Measurements from ENCODE around the gene DERA. TPM values are rescaled to one million over a fixed set of nuclear protein-coding genes. Genes with fewer than 3 reads are reported as not detected.
"Not testable (repeated sequence)": the region's sequence is repeated elsewhere in the genome, so short reads cannot be mapped to it uniquely, and the experiment has no call there.

DERA gene
- total and polyA plus RNA-seq, 8 donors = 10.5 to 22.4 (median 16.3) TPM

DNA sequence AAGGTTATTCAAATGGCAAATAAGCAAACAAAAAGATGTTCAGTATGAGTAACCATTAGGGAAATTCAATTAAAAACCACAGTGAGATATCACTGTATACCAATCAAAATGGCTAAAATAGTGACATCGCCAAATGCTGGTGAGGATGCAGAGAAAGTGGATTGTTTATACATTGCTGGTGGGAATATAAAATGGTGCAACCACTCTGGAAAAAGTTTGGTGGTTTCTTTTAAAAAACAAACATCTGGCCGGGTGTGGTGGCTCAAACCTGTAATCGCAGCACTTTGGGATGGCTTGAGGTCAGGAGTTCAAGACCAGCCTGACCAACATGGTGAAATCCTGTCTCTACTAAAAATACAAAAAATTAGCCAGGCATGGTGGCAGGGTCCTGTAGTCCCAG, 42.9 kb upstream of the DERA start:
- Histone ChIP-seq H3K4me1 (no peaks in the 10 kb centered on the region), H3K36me3 (no peaks in the 10 kb centered on the region), H3K27ac (no peak overlapping the region), H3K9me3 (no peaks in the 10 kb centered on the region), H3K4me3 (no peak overlapping the region), H3K27me3 (no peaks in the 10 kb centered on the region)
- TF ChIP-seq CTCF (IDR thresholded peaks at IDR 0.05) = no peak
- 75 to 81% methylated on average over 3 of the region's 3 CpGs for WGBS, 2 donors
- DNase-seq (no peak), FAIRE-seq (no peak), ATAC-seq (no peak)
- intact Hi-C loops (cut with DNase I) = no loop called here

DNA sequence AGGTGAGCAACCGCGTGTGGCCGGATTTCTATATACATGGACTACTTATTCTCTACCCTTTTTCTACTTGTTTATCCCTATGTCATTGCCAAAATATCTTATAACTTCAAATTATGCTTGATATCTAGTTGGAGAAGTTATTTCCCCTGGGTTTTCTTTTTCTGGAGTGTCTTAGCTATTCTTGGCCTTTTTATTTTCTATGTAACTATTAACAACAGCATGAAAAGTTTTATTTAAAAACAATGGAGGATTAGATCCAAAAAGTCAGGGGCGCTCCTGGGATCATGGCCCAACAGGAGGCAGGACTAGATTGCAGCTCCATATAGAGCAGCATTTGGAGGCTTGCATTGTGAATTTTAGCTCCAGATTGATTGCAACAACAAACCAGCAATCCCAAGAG, 37.6 kb upstream of the DERA start:
- 97% methylated on average over 4 of the region's 4 CpGs for WGBS, 2 donors
- Histone ChIP-seq H3K9me3 (no peaks in the 10 kb centered on the region), H3K36me3 (no peaks in the 10 kb centered on the region), H3K27me3 (no peaks in the 10 kb centered on the region), H3K4me3 (no peak overlapping the region), H3K27ac (no peak overlapping the region), H3K4me1 (no peaks in the 10 kb centered on the region)
- FAIRE-seq (no peak), DNase-seq (no peak), ATAC-seq (no peak)
- TF ChIP-seq CTCF (IDR thresholded peaks at IDR 0.05) = no peak
- intact Hi-C loops (cut with DNase I) = no loop called here

GRCh38 chr12:15874556-15875145, 36.5 kb upstream of the DERA start:
- ATAC-seq; intact Hi-C loops (cut with DNase I); H3K4me3 ChIP-seq; H3K9me3 ChIP-seq; H3K27me3 ChIP-seq; H3K36me3 ChIP-seq; FAIRE-seq; H3K27ac ChIP-seq; H3K4me1 ChIP-seq: not testable (repeated sequence)
- WGBS, 2 donors = 94 to 98% methylated on average over 18 to 20 of the region's 20 CpGs
- DNase-seq = peak in 1 of 6 donors; percentile 65

DNA sequence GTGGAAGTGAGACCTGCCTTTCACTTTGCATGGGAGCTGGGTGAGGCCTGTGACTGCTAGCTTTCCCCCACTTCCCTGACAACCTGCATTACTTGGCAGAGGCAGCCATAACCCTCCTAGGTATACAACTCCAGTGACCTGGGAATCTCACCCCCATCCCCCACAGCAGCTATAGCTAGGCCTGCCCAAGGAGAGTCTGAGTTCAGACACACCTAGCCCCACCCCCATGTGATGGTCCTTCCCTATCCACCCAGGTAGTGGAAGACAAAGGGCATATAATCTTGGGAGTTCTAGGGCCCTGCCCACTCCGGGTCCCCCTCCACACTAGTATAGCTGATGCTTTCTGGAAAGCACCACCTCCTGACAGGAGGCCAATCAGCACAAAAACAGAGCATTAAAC, 35.3 kb upstream of the DERA start:
- DNase-seq (no peak), ATAC-seq (no peak), FAIRE-seq (no peak)
- H3K36me3 ChIP-seq = no peaks in the 10 kb centered on the region
- WGBS, 2 donors = 79 to 81% methylated on average over 1 of the region's 1 CpG
- no peak overlapping the region for H3K27ac ChIP-seq
- no peak for TF ChIP-seq CTCF (IDR thresholded peaks at IDR 0.05)
- H3K9me3 ChIP-seq = no peaks in the 10 kb centered on the region
- no peaks in the 10 kb centered on the region for H3K27me3 ChIP-seq
- no peaks in the 10 kb centered on the region for H3K4me1 ChIP-seq
- intact Hi-C loops (cut with DNase I) = no loop called here
- no peak overlapping the region for H3K4me3 ChIP-seq

DNA sequence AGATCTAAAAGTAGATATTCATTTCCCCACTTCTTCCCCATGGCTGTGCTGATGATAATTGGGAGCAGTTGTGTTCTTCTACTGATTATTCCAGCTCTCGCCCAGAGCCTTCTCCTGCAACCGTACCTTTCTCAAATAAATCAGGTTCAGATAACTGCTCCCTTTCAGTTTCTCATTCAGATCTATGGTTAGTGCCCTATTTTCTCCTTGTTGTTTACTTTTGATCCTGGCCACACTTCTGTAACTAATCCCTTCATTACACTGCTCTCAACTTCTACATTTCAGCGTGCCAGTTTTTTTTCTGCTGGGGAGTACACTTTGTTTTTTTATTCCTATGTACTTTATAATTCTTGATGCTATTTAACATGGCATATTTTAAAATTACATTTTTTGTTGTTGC, 31.7 kb upstream of the DERA start:
- no peaks in the 10 kb centered on the region for H3K27me3 ChIP-seq
- FAIRE-seq (no peak), ATAC-seq (no peak), DNase-seq (no peak)
- no peak overlapping the region for H3K27ac ChIP-seq
- no peak for TF ChIP-seq CTCF (IDR thresholded peaks at IDR 0.05)
- no peaks in the 10 kb centered on the region for H3K36me3 ChIP-seq
- peaks cover 5 to 7% (median 7%) of the 10 kb centered on the region in 3 donors for H3K4me1 ChIP-seq
- 93 to 95% methylated on average over 3 of the region's 3 CpGs for WGBS, 2 donors
- no peaks in the 10 kb centered on the region for H3K9me3 ChIP-seq
- intact Hi-C loops (cut with DNase I) = no loop called here
- no peak overlapping the region for H3K4me3 ChIP-seq

All from pancreas (tissue), 10 donors.